ENCODE measurements around the gene ITPR2. TPM values are rescaled to one million over a fixed set of nuclear protein-coding genes. Genes with fewer than 3 reads are reported as not detected.

The ITPR2 gene
- total and polyA plus RNA-seq, 2 of the 13 experiments (the other 11 are each of a cell fraction or from before 2014, with no cell fraction given), result 31.9 to 81.9 TPM

- TF ChIP-seq, protein P1, sequence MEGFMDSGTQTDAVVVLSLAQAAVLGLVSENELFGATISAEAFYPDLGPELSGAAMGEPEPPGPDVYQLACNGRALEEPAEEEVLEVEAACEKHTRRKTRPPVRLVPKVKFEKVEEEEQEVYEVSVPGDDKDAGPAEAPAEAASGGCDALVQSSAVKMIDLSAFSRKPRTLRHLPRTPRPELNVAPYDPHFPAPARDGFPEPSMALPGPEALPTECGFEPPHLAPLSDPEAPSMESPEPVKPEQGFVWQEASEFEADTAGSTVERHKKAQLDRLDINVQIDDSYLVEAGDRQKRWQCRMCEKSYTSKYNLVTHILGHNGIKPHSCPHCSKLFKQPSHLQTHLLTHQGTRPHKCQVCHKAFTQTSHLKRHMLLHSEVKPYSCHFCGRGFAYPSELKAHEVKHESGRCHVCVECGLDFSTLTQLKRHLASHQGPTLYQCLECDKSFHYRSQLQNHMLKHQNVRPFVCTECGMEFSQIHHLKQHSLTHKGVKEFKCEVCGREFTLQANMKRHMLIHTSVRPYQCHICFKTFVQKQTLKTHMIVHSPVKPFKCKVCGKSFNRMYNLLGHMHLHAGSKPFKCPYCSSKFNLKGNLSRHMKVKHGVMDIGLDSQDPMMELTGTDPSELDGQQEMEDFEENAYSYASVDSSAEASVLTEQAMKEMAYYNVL (CRISPR knock-in tag; IDR thresholded peaks at IDR 0.05; ENCODE audit: borderline replicate concordance), result peak; percentile 93
- TF ChIP-seq CREB3 (CRISPR knock-in tag; IDR thresholded peaks at IDR 0.05) (no peak), TIGD3 (CRISPR knock-in tag; IDR thresholded peaks at IDR 0.05; ENCODE audit: borderline replicate concordance) (no peak; the same call in 1 of the 2 replicates), SCMH1 (CRISPR knock-in tag; IDR thresholded peaks at IDR 0.05; ENCODE audit: borderline replicate concordance) (no peak), CEBPZ (IDR thresholded peaks at IDR 0.05; ENCODE audit: low read length) (no peak), ZBTB2 (CRISPR knock-in tag; IDR thresholded peaks at IDR 0.05; ENCODE audit: low read depth) (no peak), ZNF615 (CRISPR knock-in tag; IDR thresholded peaks at IDR 0.05; ENCODE audit: borderline replicate concordance) (no peak), ZNF777 (CRISPR knock-in tag; IDR thresholded peaks at IDR 0.05) (no peak), MATR3 (CRISPR knock-in tag; IDR thresholded peaks at IDR 0.05) (no peak), KLF11 (CRISPR knock-in tag; IDR thresholded peaks at IDR 0.05) (peak; percentile 71; the same call in 1 of the 2 replicates), ZNF20 (CRISPR knock-in tag; IDR thresholded peaks at IDR 0.05) (no peak), ISX (CRISPR knock-in tag; conservative IDR thresholded peaks at IDR 0.05) (no peak), ZNF335 (CRISPR knock-in tag; IDR thresholded peaks at IDR 0.05) (peak; percentile 88)
Observed at GRCh38 chr12:26768611-26769603, 64.1 kb downstream of the ITPR2 start (continued).
